ENCODE data around the gene UBALD1. TPM values are rescaled to one million over a fixed set of nuclear protein-coding genes. Genes with fewer than 3 reads are reported as not detected.

The UBALD1 gene
- total RNA-seq, 1 experiment from 2014 or later: 58.4 TPM

DNA sequence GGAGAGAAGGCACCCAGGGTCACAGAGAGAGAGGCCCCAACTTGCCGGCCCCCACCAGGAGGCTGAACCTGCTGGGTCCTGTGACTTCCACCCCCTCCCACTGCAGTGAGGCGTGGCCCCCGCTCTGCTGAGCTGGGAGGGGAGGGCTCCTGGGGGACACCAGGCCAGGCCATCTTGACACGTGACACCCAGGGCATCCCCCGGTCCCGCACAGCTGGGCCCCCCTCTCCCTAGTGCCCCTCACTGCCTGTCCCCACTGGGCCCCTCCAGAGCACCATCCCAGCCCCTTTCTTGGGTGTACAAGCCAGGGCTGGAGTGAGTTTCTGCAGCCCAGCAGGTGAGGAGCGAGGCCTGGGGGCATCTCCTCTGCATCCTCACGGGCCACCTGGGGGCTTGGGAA, 12.4 kb downstream of the UBALD1 start:
- intact Hi-C loops (cut with micrococcal nuclease; ENCODE audit: unreplicated experiment): no loop called here
- H2AFZ ChIP-seq: no peak overlapping the region
- peaks cover 9% of the 10 kb centered on the region; the same call in 1 of the 2 replicates for H4K20me1 ChIP-seq (ENCODE audit: insufficient read depth)
- H3K36me3 ChIP-seq (ENCODE audit: low read depth): no peaks in the 10 kb centered on the region
- H3K4me3 ChIP-seq: no peak overlapping the region
- no peak for DNase-seq
- H3K27ac ChIP-seq: no peak overlapping the region
- CTCF ChIA-PET: no interaction called here
- no peaks in the 10 kb centered on the region for H3K4me1 ChIP-seq (replicated peaks; ENCODE audit: insufficient read depth)
- no peaks in the 10 kb centered on the region for H3K9me3 ChIP-seq (ENCODE audit: insufficient read depth, low read depth)
- no peaks in the 10 kb centered on the region for H3K79me2 ChIP-seq (ENCODE audit: low read depth)
- H3K27me3 ChIP-seq (ENCODE audit: insufficient read depth, low read depth): peaks cover 22% of the 10 kb centered on the region
- no peak for TF ChIP-seq EZH2 (IDR thresholded peaks at IDR 0.05; ENCODE audit: low read depth)
- TF ChIP-seq, protein P1, sequence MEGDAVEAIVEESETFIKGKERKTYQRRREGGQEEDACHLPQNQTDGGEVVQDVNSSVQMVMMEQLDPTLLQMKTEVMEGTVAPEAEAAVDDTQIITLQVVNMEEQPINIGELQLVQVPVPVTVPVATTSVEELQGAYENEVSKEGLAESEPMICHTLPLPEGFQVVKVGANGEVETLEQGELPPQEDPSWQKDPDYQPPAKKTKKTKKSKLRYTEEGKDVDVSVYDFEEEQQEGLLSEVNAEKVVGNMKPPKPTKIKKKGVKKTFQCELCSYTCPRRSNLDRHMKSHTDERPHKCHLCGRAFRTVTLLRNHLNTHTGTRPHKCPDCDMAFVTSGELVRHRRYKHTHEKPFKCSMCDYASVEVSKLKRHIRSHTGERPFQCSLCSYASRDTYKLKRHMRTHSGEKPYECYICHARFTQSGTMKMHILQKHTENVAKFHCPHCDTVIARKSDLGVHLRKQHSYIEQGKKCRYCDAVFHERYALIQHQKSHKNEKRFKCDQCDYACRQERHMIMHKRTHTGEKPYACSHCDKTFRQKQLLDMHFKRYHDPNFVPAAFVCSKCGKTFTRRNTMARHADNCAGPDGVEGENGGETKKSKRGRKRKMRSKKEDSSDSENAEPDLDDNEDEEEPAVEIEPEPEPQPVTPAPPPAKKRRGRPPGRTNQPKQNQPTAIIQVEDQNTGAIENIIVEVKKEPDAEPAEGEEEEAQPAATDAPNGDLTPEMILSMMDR (conservative IDR thresholded peaks at IDR 0.05): no peak
- no TSS peak for BruUV-seq (replicated peaks)
- POLR2A ChIA-PET (ENCODE audit: unreplicated experiment): no interaction called here
- H3K9me2 ChIP-seq (ENCODE audit: insufficient read depth): no peaks in the 10 kb centered on the region
- H3K4me2 ChIP-seq: no peak overlapping the region
- H3F3A ChIP-seq (ENCODE audit: insufficient read depth, low read depth): 0 out of 2 replicates have a peak, but pooled peaks cover 7% of the 10 kb centered on the region

DNA sequence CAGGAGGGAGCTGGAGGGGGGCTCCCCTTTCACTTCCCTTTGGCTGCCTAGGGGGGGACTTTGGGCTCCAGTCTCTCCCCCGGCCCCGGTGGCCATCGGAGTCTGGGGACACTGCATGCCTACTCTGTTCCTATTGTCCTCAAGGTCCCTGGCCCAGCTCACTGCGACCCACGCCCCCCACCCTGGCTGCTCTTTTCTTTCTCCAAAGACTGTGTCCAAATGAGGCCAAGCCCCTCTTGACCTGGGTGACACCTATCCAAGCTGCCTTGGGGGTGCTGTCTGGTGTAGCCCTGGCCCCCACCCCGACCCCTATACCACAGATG, 12.9 kb downstream of the UBALD1 start:
- no peaks in the 10 kb centered on the region for H3K9me2 ChIP-seq (ENCODE audit: insufficient read depth)
- peaks cover 27% of the 10 kb centered on the region for H3K27me3 ChIP-seq (ENCODE audit: insufficient read depth, low read depth)
- no peaks in the 10 kb centered on the region for H3K36me3 ChIP-seq (ENCODE audit: low read depth)
- no peaks in the 10 kb centered on the region for H3K79me2 ChIP-seq (ENCODE audit: low read depth)
- H4K20me1 ChIP-seq (ENCODE audit: insufficient read depth): peaks cover 4% of the 10 kb centered on the region; the same call in 1 of the 2 replicates
- H3K4me3 ChIP-seq: no peak overlapping the region
- no peak overlapping the region for H3K27ac ChIP-seq
- no peaks in the 10 kb centered on the region for H3K4me1 ChIP-seq (replicated peaks; ENCODE audit: insufficient read depth)
- intact Hi-C loops (cut with micrococcal nuclease; ENCODE audit: unreplicated experiment): no loop called here
- no peaks in the 10 kb centered on the region for H3K9me3 ChIP-seq (ENCODE audit: insufficient read depth, low read depth)
- H2AFZ ChIP-seq: no peak overlapping the region
- no TSS peak for BruUV-seq (replicated peaks)
- DNase-seq: no peak
- POLR2A ChIA-PET (ENCODE audit: unreplicated experiment): no interaction called here
- H3F3A ChIP-seq (ENCODE audit: insufficient read depth, low read depth): 0 out of 2 replicates have a peak, but pooled peaks cover 4% of the 10 kb centered on the region
- CTCF ChIA-PET: no interaction called here
- TF ChIP-seq, protein P1 (conservative IDR thresholded peaks at IDR 0.05): no peak
- no peak for TF ChIP-seq EZH2 (IDR thresholded peaks at IDR 0.05; ENCODE audit: low read depth)
- no peak overlapping the region for H3K4me2 ChIP-seq

DNA sequence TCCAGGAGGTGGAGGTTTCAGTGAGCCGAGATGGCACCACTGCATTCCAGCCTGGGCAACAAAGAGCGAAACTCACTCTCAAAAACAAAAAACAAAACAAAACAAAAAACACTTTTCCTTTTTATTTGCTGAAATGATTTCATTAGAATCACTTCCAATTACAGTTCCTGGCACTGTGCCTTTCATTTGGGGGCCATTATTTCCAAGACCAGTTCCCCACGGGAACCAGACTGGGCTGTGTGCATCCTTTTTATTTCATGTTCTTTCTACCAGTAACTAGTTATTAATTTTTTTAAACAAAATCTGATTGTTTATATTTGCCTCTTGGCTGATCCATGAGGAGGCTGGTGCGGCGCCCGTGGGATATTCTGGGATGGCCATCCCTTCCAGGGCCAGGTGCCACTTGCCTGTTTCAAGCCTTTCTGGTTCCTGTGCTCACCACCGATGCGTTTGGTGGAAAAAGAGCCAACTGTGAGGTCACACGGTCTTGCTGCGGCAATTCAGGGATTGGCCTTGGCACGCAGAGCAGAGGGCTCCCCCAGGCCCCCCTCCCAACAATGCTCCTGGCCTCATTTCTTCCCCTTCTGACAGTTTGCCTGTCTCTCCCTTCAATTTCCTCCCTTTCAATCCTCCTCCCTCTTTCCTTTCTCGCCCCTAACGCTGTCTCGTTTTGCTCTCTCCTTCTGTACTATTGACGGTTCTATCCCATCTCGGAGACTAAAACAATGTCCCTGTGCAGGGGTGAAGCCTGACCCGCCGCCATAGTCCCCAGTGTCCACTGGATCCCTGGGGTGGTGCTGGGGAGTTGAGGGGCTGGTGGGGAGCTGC, 13.4 kb downstream of the UBALD1 start:
- Histone ChIP-seq H3K4me3 (no peak overlapping the region), H3K4me2 (no peak overlapping the region), H3K9me3 (ENCODE audit: insufficient read depth, low read depth) (no peaks in the 10 kb centered on the region), H3K27ac (no peak overlapping the region), H3K36me3 (ENCODE audit: low read depth) (no peaks in the 10 kb centered on the region), H3K27me3 (ENCODE audit: insufficient read depth, low read depth) (peaks cover 32% of the 10 kb centered on the region), H3F3A (ENCODE audit: insufficient read depth, low read depth) (0 out of 2 replicates have a peak, but pooled peaks cover 4% of the 10 kb centered on the region), H4K20me1 (ENCODE audit: insufficient read depth) (peaks cover 4% of the 10 kb centered on the region; the same call in 1 of the 2 replicates), H3K79me2 (ENCODE audit: low read depth) (no peaks in the 10 kb centered on the region), H3K4me1 (replicated peaks; ENCODE audit: insufficient read depth) (no peaks in the 10 kb centered on the region), H3K9me2 (ENCODE audit: insufficient read depth) (no peaks in the 10 kb centered on the region), H2AFZ (no peak overlapping the region)
- intact Hi-C loops (cut with micrococcal nuclease; ENCODE audit: unreplicated experiment): no loop called here
- ChIA-PET POLR2A (ENCODE audit: unreplicated experiment) (no interaction called here), CTCF (no interaction called here)
- TF ChIP-seq, protein P1 (conservative IDR thresholded peaks at IDR 0.05): no peak
- TF ChIP-seq EZH2 (IDR thresholded peaks at IDR 0.05; ENCODE audit: low read depth): no peak
- DNase-seq: no peak
- no TSS peak for BruUV-seq (replicated peaks)

Measured in PC-9 (cell line).